WTC11 (cell line): ENCODE data around the gene MMS19. TPM values are rescaled to one million over a fixed set of nuclear protein-coding genes. Genes with fewer than 3 reads are reported as not detected.

Experiments used
- ATAC-seq: fragments of 200-7000 bp; cut with Tn5 transposase; 2 replicates; pipeline ENCODE4 v1.10.0; 2021; ENCODE audit warnings: mild to moderate bottlenecking, moderate library complexity
- Bru-seq: library from RNA; stranded (reverse); fragments of 400-500 nt; gene quantifications from one replicate; lab custom pipeline; 2021; lab: Mats Ljungman, UMichigan
- CTCF ChIA-PET: fragments of 300-600 bp; sonication (Branson Sonifier 250); formaldehyde crosslinking; loops from one replicate; lab custom pipeline; 2021; ENCODE audit warnings: antibody characterized with exemption; lab: Charles Lee
- POLR2A ChIA-PET: fragments of 350-600 bp; sonication (Branson Sonifier 250); formaldehyde crosslinking; loops from one replicate; lab custom pipeline; 2021; ENCODE audit warnings: antibody characterized with exemption; lab: Charles Lee
- DNase-seq: peaks from one replicate; pipeline ENCODE4 v3.0.0; 2021; ENCODE audit warnings: low spot score
- H3K27ac Mint-ChIP-seq: 2 replicates; pipeline ENCODE4 v1.8.0; 2021; ENCODE audit warnings: mixed read lengths
- H3K27me3 Mint-ChIP-seq: 2 replicates; pipeline ENCODE4 v1.8.0; 2021; ENCODE audit warnings: low read depth, mild to moderate bottlenecking, moderate library complexity, mixed read lengths
- H3K36me3 Mint-ChIP-seq: 2 replicates; pipeline ENCODE4 v1.8.0; 2021; ENCODE audit warnings: mixed read lengths
- H3K4me1 Mint-ChIP-seq: 2 replicates; pipeline ENCODE4 v1.8.0; 2022; ENCODE audit warnings: mixed read lengths
- H3K4me3 Mint-ChIP-seq: 2 replicates; pipeline ENCODE4 v1.8.0; 2021; ENCODE audit warnings: mild to moderate bottlenecking, moderate library complexity, mixed read lengths
- H3K9me3 Mint-ChIP-seq: 2 replicates; pipeline ENCODE4 v1.8.0; 2021; ENCODE audit warnings: mixed read lengths
- ARID4B ChIP-seq: sonication (generic); formaldehyde crosslinking; IDR thresholded peaks from 2 replicates; pipeline ENCODE4 v1.8.0; 2023; ENCODE audit warnings: missing genetic modification reagents, mild to moderate bottlenecking, borderline replicate concordance
- ATF2 ChIP-seq: sonication (generic); formaldehyde crosslinking; IDR thresholded peaks from 2 replicates; pipeline ENCODE4 v1.8.1; 2022; ENCODE audit warnings: low read depth, missing genetic modification reagents, borderline replicate concordance
- CREB1 ChIP-seq: sonication (generic); formaldehyde crosslinking; IDR thresholded peaks from 2 replicates; pipeline ENCODE4 v1.8.0; 2023; ENCODE audit warnings: mild to moderate bottlenecking, missing genetic modification reagents
- EMX1 ChIP-seq: fragments of 250-450 bp; sonication (Bioruptor Pico); IDR thresholded peaks from 2 replicates; pipeline ENCODE4 v1.8.0; 2021; ENCODE audit warnings: mild to moderate bottlenecking
- FOXP1 ChIP-seq: sonication (generic); formaldehyde crosslinking; IDR thresholded peaks from 2 replicates; pipeline ENCODE4 v1.8.0; 2022; ENCODE audit warnings: missing genetic modification reagents, mild to moderate bottlenecking, moderate library complexity, borderline replicate concordance
- GRHL2 ChIP-seq: fragments of 250-450 bp; sonication (Bioruptor Pico); IDR thresholded peaks from 2 replicates; pipeline ENCODE4 v1.8.0; 2022; ENCODE audit warnings: mild to moderate bottlenecking, moderate library complexity; ENCODE audit not compliant: insufficient replicate concordance, severe bottlenecking
- GTF2I ChIP-seq: fragments of 250-450 bp; sonication (Bioruptor Pico); conservative IDR thresholded peaks from 2 replicates; pipeline ENCODE4 v1.4.0; 2021; ENCODE audit warnings: mild to moderate bottlenecking
- KAT7 ChIP-seq: sonication (generic); formaldehyde crosslinking; IDR thresholded peaks from 2 replicates; pipeline ENCODE4 v1.8.1; 2023; ENCODE audit warnings: missing genetic modification reagents, mild to moderate bottlenecking, borderline replicate concordance
- NFATC4 ChIP-seq: fragments of 250-450 bp; sonication (Bioruptor Pico); IDR thresholded peaks from 2 replicates; pipeline ENCODE4 v1.9.0; 2021; ENCODE audit warnings: mild to moderate bottlenecking
- OVOL2 ChIP-seq: fragments of 250-450 bp; sonication (Bioruptor Pico); IDR thresholded peaks from 2 replicates; pipeline ENCODE4 v1.9.0; 2021; ENCODE audit warnings: mild to moderate bottlenecking, borderline replicate concordance
- PRRX2 ChIP-seq: fragments of 250-450 bp; sonication (Bioruptor Pico); IDR thresholded peaks from 2 replicates; pipeline ENCODE4 v1.8.0; 2021; ENCODE audit warnings: mild to moderate bottlenecking
- SMAD3 ChIP-seq: sonication (generic); formaldehyde crosslinking; IDR thresholded peaks from 2 replicates; pipeline ENCODE4 v1.8.0; 2022; ENCODE audit warnings: missing genetic modification reagents, mild to moderate bottlenecking, borderline replicate concordance
- SP1 ChIP-seq: sonication (generic); formaldehyde crosslinking; conservative IDR thresholded peaks from 2 replicates; pipeline ENCODE4 v1.8.1; 2022; ENCODE audit warnings: missing genetic modification reagents
- TEAD4 ChIP-seq: sonication (generic); formaldehyde crosslinking; IDR thresholded peaks from 2 replicates; pipeline ENCODE4 v1.8.0; 2022; ENCODE audit warnings: mild to moderate bottlenecking, missing genetic modification reagents
- ZNF138 ChIP-seq: sonication (generic); formaldehyde crosslinking; conservative IDR thresholded peaks from 2 replicates; pipeline ENCODE4 v1.8.1; 2022; ENCODE audit warnings: mild to moderate bottlenecking, moderate library complexity, missing genetic modification reagents
- ZNF281 ChIP-seq: sonication (generic); formaldehyde crosslinking; IDR thresholded peaks from 2 replicates; pipeline ENCODE4 v1.8.0; 2023; ENCODE audit warnings: mild to moderate bottlenecking, missing genetic modification reagents
- ZNF396 ChIP-seq: fragments of 250-450 bp; sonication (Bioruptor Pico); IDR thresholded peaks from 2 replicates; pipeline ENCODE4 v1.8.0; 2021; ENCODE audit warnings: mild to moderate bottlenecking, moderate library complexity, borderline replicate concordance
- ZNF416 ChIP-seq: fragments of 250-450 bp; sonication (Bioruptor Pico); IDR thresholded peaks from 2 replicates; pipeline ENCODE4 v1.9.0; 2021; ENCODE audit warnings: mild to moderate bottlenecking, inconsistent platforms
- ZNF512 ChIP-seq: sonication (generic); formaldehyde crosslinking; IDR thresholded peaks from 2 replicates; pipeline ENCODE4 v1.8.1; 2022; ENCODE audit warnings: missing genetic modification reagents, borderline replicate concordance
- long read RNA-seq, 3 experiments: library from RNA in 1 of 3; library from capped mRNA in 1 of 3; library from polyadenylated mRNA in 1 of 3; unstranded in 2 of 3; stranded (forward) in 1 of 3; transcript quantifications; one replicate each; pipeline ENCODE4 v2.0.0, GENCODE V29; 2021
- total RNA-seq: library from RNA; stranded (reverse); gene quantifications from 3 replicates; pipeline ENCODE4 v1.2.3, GENCODE V29; 2021
- TF ChIP-seq, protein P1 (sequence below): sonication (generic); formaldehyde crosslinking; conservative IDR thresholded peaks from 2 replicates; pipeline ENCODE4 v1.8.1; 2022; ENCODE audit warnings: mild to moderate bottlenecking, missing genetic modification reagents
- TF ChIP-seq, protein P2 (sequence below): sonication (generic); formaldehyde crosslinking; IDR thresholded peaks from 2 replicates; pipeline ENCODE4 v1.8.1; 2022; ENCODE audit warnings: mild to moderate bottlenecking, moderate library complexity, missing genetic modification reagents
- TF ChIP-seq, protein P3 (sequence below): sonication (generic); formaldehyde crosslinking; IDR thresholded peaks from 2 replicates; pipeline ENCODE4 v1.8.0; 2022; ENCODE audit warnings: mild to moderate bottlenecking, missing genetic modification reagents

Gene MMS19
- total RNA-seq (135 to 153 TPM (median 141 TPM) in 3 replicates), Bru-seq, nascent RNA (percentile 82 among the genes with signal in this experiment)
- long read RNA-seq, experiment 1, transcript MMS19-209 (31 exons, 3,797 nt): major isoform, 133 of 350 reads
- long read RNA-seq, experiment 1, transcript MMS19-202 (30 exons, 3,555 nt): minor isoform, 8 of 350 reads
- long read RNA-seq, experiment 1, partial matches to known transcripts: 55 of 350 reads
- long read RNA-seq, experiment 1, other reads (novel, unspliced or antisense): 153 of 350 reads
- long read RNA-seq, experiment 2, transcript MMS19-209 (31 exons, 3,797 nt): major isoform, 18 of 150 reads
- long read RNA-seq, experiment 2, partial matches to known transcripts: 58 of 150 reads
- long read RNA-seq, experiment 2, other reads (novel, unspliced or antisense): 71 of 150 reads
- long read RNA-seq, experiment 3, partial matches to known transcripts: 0 of 10 reads
- long read RNA-seq, experiment 3, other reads (novel, unspliced or antisense): 5 of 10 reads

DNA sequence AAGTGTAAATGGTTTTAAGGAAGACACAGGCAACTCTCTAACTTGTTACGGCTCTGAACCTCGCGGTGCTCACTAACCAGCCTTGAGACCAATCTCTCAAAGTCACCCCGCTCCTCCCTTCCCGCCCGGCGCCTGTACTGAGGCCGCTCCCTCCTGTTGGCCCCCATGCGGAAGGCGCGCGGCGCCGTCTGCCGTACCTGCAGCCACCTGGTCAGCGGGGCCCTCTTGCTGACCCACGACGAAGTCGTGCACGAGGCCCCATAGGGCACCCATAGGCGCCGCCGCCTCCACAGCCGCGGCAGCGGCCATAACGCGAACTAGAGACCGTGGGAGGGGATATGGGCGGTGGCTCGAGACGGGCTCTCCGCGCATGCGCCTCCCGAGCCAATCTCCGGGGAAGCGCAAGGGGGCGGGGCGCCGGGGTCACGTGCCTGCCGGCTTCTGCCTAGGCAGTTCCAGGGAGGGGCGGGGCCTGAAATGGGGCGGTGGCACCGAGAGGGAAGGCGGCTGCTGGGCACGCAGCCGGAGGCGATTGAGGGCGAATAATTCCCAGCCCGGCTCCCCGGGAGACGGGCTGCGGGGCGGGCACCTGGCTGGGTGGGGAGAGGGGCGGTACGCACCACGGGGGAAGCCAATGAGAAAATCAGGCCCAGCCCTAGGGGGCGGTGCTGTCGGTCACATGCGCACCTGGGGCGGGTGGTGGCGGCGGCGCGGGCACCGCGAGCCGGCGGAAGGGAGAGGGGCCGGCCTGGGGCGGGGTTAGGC, at the start of gene MMS19:
MMS19 (minus strand) TSS at position 347 of the 765 bp plus-strand sequence; CDS start at position 309, 38 bp downstream.
- Mint-ChIP-seq H3K4me1 (peaks cover 59% of the 10 kb centered on the region), H3K9me3 (no peaks in the 10 kb centered on the region), H3K27me3 (peaks cover 21% of the 10 kb centered on the region), H3K27ac (peak within 1 kb of the TSS; percentile 91), H3K4me3 (peak within 1 kb of the TSS; percentile 81), H3K36me3 (peaks cover 6% of the 10 kb centered on the region; the same call in 1 of the 2 replicates)
- ChIA-PET POLR2A (interaction anchor here (1.0 to 1.6 kb wide), 6 partner anchors 14 to 56 kb away, joined by 3 to 6 read pairs (median 4); no protein-coding TSS in a partner anchor), CTCF (interaction anchor here (0.6 to 2.4 kb wide), 13 partner anchors 10 to 114 kb away, joined by 4 to 36 read pairs (median 10); no protein-coding TSS in a partner anchor)
- peak; percentile 100 for DNase-seq
- peak; percentile 88 for ATAC-seq
- TF ChIP-seq, protein P1, sequence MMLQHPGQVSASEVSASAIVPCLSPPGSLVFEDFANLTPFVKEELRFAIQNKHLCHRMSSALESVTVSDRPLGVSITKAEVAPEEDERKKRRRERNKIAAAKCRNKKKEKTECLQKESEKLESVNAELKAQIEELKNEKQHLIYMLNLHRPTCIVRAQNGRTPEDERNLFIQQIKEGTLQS (CRISPR knock-in tag): no peak
- TF ChIP-seq ARID4B (CRISPR knock-in tag) (peak; percentile 93; the same call in 1 of the 2 replicates), ATF2 (CRISPR knock-in tag) (no peak), FOXP1 (CRISPR knock-in tag) (no peak; the same call in 1 of the 2 replicates), ZNF512 (CRISPR knock-in tag) (no peak), SMAD3 (CRISPR knock-in tag) (0 out of 2 replicates have a peak, but pooled peaks have one; percentile 33), GRHL2 (no peak), EMX1 (CRISPR knock-in tag) (no peak), CREB1 (CRISPR knock-in tag) (peak; percentile 38), OVOL2 (CRISPR knock-in tag) (no peak), KAT7 (CRISPR knock-in tag) (0 out of 2 replicates have a peak, but pooled peaks have one; percentile 42), PRRX2 (CRISPR knock-in tag) (no peak), GTF2I (no peak), ZNF281 (CRISPR knock-in tag) (no peak; the same call in 1 of the 2 replicates), ZNF396 (no peak), ZNF138 (peak; percentile 80; the same call in 1 of the 2 replicates), TEAD4 (CRISPR knock-in tag) (no peak), NFATC4 (no peak), SP1 (CRISPR knock-in tag) (peak; percentile 79), ZNF416 (CRISPR knock-in tag) (no peak)
- TF ChIP-seq, protein P2, sequence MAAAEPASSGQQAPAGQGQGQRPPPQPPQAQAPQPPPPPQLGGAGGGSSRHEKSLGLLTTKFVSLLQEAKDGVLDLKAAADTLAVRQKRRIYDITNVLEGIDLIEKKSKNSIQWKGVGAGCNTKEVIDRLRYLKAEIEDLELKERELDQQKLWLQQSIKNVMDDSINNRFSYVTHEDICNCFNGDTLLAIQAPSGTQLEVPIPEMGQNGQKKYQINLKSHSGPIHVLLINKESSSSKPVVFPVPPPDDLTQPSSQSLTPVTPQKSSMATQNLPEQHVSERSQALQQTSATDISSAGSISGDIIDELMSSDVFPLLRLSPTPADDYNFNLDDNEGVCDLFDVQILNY (CRISPR knock-in tag): peak; percentile 29; the same call in 1 of the 2 replicates
- TF ChIP-seq, protein P3, sequence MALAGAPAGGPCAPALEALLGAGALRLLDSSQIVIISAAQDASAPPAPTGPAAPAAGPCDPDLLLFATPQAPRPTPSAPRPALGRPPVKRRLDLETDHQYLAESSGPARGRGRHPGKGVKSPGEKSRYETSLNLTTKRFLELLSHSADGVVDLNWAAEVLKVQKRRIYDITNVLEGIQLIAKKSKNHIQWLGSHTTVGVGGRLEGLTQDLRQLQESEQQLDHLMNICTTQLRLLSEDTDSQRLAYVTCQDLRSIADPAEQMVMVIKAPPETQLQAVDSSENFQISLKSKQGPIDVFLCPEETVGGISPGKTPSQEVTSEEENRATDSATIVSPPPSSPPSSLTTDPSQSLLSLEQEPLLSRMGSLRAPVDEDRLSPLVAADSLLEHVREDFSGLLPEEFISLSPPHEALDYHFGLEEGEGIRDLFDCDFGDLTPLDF (CRISPR knock-in tag): no peak
